GM12878 (cell line): ENCODE results near the gene AGAP1.

Experiments
- ESRRA ChIP-seq: IDR thresholded peaks from 2 replicates; pipeline ENCODE4 v1.6.1; 2012; ENCODE audit warnings: mild to moderate bottlenecking, low read length, improper control_type of control experiment
- JUND ChIP-seq: IDR thresholded peaks from 2 replicates; pipeline ENCODE4 v1.6.1; 2012; ENCODE audit warnings: low read depth, mild to moderate bottlenecking, low read length, improper control_type of control experiment, moderate library complexity
- RAD21 ChIP-seq: IDR thresholded peaks from 2 replicates; pipeline ENCODE4 v1.6.1; 2011; ENCODE audit warnings: mild to moderate bottlenecking, low read depth, low read length, moderate library complexity; ENCODE audit not compliant: insufficient read depth
- SMAD1 ChIP-seq: fragments of 450-650 bp; IDR thresholded peaks from 2 replicates; pipeline ENCODE4 v1.6.1; 2018; ENCODE audit warnings: mild to moderate bottlenecking, low read depth; ENCODE audit not compliant: partially characterized antibody
- TF ChIP-seq, protein P1 (sequence below): IDR thresholded peaks from 2 replicates; pipeline ENCODE4 v1.6.1; 2012; ENCODE audit warnings: low read length, inconsistent platforms

DNA sequence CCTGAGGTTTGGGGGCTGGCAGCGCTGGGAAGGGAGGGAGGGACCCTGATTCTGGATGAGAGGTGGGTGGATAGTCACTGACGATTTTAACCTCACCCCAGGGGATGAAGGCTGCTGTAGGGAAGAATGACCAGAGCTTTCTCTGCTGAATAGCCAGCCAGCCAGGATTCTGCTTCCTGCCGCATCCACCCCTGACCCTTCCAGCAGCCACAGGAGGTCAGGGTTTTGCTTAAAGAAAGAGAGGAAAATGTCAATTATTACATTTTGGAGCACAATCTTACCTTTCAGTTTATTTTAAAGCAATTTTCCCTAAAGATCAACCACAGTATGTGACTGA is 456.6 kb downstream of the AGAP1 start:
- TF ChIP-seq ESRRA (no peak), RAD21 (no peak), SMAD1 (no peak), JUND (no peak)
- TF ChIP-seq, protein P1, sequence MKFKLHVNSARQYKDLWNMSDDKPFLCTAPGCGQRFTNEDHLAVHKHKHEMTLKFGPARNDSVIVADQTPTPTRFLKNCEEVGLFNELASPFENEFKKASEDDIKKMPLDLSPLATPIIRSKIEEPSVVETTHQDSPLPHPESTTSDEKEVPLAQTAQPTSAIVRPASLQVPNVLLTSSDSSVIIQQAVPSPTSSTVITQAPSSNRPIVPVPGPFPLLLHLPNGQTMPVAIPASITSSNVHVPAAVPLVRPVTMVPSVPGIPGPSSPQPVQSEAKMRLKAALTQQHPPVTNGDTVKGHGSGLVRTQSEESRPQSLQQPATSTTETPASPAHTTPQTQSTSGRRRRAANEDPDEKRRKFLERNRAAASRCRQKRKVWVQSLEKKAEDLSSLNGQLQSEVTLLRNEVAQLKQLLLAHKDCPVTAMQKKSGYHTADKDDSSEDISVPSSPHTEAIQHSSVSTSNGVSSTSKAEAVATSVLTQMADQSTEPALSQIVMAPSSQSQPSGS = no peak
